GM18909 (cell line): ENCODE data around the gene LTC4S.
"Not testable (repeated sequence)": the region's sequence is repeated elsewhere in the genome, so short reads cannot be mapped to it uniquely, and the experiment has no call there.

Experiments used
- ATAC-seq: cut with Tn5 transposase; IDR thresholded peaks from one replicate; pipeline ENCODE4 v1.9.1; 2021; ENCODE audit warnings: mild to moderate bottlenecking; ENCODE audit not compliant: unreplicated experiment, poor library complexity

LTC4S gene

GRCh38 chr5:179793468-179794139 lies at the start of gene LTC4S:
LTC4S (plus strand) TSS chr5:179793986; CDS start chr5:179794081, 95 bp downstream.
- peak; percentile 30 for ATAC-seq

- not testable (repeated sequence) for ATAC-seq
Measured at GRCh38 chr5:179744106-179744505, 49.7 kb upstream of the LTC4S start.

DNA sequence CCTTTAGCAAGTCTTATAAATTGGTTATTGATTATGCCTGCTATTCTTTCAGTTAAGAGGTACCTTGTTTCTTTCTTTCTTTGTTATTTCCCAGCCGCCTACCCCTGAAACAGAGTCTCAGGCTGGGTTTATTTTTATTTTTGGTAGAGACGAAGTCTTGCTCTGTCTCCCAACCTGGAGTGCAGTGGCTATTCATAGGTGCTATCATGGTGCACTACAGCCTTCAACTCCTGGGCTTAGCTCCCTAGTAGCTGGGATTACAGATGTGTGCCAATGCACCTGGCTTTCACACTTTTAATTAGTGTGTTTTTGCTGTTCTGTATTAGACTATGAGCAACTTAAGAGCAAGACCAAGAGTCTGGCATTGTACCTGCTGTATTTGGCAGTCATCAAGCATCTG lies 46.9 kb upstream of the LTC4S start:
- no peak for ATAC-seq

DNA sequence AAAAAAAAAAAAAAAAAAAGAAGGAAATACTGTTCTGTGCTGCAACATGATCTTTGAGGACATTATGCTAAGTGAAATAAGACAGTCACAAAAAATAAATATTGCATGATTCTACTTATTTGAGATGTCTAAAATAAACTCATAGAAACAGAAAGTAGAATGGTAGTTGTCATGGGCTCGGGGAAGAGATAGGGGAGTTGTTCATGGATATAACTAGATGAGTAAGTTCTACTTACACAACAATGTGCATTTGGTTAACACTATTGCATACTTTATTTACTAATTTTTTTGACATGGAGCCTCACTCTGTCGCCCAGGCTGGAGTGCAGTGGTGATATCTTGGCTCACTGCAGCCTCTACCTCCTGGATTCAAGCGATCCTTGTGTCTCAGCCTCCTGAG lies 46.0 kb upstream of the LTC4S start:
- ATAC-seq, result no peak

DNA sequence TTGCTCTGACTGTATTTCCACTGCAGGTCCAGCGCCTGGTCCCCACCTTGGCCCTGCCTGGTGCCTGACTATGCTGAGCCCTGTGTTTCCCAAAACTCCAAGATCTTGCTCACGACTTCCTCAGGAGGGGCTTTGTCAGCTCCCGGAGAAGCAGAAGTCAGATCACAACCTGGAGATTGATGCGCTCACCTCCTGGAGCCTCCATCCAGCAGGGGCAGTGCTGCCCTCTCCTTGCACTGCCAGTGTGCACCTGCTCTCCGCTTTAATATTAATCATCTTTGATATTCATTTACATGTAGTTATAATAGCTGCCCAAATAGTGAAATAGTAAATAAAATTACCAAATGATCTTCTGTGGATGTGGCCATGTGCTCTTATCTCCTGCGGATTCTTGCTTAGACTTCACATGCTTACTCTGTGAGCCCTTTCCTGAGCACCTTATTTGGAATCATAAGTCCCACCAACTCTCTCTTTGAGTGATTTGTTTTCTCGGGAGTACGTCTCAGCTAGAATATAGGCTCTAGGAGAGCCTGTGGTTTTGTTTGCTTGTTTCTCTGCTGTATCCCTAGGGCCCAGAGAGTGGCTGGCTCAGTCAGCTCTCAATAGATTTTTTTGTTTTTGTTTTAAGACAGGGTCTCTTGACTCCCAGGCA lies 43.8 kb upstream of the LTC4S start:
- no peak for ATAC-seq

DNA sequence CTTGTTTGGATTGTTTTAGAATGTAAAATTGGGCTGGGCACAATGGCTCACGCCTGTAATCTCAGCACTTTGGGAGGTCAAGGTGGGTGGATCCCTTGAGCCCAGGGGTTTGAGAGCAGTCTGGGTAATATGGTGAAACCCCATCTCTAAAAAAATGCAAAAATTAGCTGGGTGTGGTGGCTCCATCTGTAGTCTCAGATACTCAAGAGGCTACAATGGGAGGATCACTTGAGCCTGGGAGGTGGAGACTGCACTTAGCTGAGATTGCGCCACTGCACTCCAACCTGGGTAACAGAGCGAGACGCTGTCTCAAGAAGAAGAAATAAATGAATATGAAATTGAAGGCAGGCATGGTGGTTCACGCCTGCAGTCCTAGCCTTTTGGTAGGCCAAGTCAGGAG lies 39.8 kb upstream of the LTC4S start:
- ATAC-seq, result no peak

GRCh38 chr5:179755022-179755421 lies 38.8 kb upstream of the LTC4S start:
- no peak for ATAC-seq

GRCh38 chr5:179758955-179759354 lies 34.8 kb upstream of the LTC4S start:
- ATAC-seq, result no peak

- ATAC-seq, result peak; percentile 46
Measured at GRCh38 chr5:179759581-179760551, 33.9 kb upstream of the LTC4S start.

- peak; percentile 38 for ATAC-seq
Measured at GRCh38 chr5:179762079-179762780, 31.6 kb upstream of the LTC4S start.

DNA sequence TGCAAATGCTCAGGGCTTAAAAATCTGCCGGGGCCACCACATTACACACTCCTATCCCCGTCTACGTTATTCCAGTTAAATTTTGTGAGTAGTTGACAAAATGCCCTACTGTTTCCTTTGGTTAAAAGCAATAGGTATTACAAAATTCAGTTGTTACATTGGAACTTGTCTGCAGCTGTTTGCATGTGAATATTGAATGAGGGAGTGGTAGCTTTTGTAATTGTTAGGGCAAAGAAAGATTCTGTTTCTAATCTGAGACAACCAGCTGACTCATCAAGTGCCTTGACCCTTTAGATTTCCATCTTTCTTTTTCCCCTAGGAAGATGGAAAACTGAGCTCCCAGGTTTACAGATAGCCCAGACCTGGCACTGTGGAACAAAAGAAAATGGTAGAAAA lies 31.0 kb upstream of the LTC4S start:
- no peak for ATAC-seq

- no peak for ATAC-seq
Measured at GRCh38 chr5:179763215-179763945, 30.4 kb upstream of the LTC4S start.

GRCh38 chr5:179764056-179764455 lies 29.7 kb upstream of the LTC4S start:
- ATAC-seq, result no peak

- ATAC-seq, result no peak
Measured at GRCh38 chr5:179765400-179765799, 28.4 kb upstream of the LTC4S start.

DNA sequence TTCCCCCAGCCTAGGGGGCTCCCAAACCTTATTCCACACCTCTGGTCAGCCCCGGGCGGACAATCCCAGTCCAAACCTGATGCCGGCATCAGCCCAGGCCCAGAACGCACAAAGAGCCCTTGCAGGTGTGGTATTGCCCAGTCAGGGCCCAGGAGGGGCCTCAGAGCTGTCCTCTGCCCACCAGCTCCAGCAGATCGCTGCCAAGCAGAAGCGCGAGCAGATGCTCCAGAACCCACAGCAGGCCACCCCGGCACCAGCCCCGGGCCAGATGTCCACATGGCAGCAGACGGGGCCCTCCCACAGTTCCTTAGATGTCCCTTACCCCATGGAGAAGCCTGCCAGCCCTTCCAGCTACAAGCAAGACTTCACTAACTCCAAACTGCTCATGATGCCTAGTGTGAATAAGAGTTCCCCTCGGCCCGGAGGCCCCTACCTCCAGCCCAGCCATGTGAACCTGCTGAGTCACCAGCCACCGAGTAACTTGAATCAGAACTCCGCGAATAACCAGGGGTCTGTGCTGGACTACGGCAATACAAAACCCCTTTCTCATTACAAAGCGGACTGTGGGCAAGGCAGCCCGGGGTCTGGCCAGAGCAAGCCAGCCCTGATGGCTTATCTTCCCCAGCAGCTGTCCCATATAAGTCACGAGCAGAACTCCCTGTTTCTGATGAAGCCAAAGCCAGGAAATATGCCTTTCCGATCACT lies 27.6 kb upstream of the LTC4S start:
- ATAC-seq, result no peak

- ATAC-seq, result no peak
Measured at GRCh38 chr5:179766726-179767455, 26.9 kb upstream of the LTC4S start.

DNA sequence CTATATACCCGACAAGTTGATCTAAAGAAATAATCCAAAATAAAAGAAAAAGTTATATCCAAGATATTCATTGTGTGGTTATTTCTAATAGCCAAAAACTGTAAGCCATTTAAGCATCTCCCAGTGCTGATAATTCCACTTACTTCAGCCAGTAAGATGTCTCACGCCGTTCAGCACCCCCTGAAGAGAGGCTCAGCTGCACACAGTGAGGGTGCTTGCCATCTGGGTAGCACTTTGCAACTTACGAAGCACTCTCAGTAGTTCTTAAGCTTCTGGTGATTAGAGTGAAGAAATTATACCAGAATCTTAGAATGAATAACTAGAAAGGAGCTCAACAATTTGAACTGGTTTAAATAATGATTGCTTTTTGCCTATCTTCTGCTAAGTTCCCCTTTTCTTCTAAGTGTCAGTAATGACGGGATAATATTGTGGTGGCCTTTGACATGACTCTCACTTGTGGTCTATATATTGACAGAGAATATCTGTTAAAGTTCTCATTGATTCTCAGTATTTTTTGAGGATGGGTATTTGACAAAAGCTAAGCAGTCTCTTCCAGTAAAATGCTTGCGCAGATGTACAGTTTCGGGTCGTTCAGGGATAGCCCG lies 26.2 kb upstream of the LTC4S start:
- no peak for ATAC-seq
